ENCODE results near the gene MSGN1.
"Not testable (repeated sequence)": the region's sequence is repeated elsewhere in the genome, so short reads cannot be mapped to it uniquely, and the experiment has no call there.

MSGN1 gene

DNA sequence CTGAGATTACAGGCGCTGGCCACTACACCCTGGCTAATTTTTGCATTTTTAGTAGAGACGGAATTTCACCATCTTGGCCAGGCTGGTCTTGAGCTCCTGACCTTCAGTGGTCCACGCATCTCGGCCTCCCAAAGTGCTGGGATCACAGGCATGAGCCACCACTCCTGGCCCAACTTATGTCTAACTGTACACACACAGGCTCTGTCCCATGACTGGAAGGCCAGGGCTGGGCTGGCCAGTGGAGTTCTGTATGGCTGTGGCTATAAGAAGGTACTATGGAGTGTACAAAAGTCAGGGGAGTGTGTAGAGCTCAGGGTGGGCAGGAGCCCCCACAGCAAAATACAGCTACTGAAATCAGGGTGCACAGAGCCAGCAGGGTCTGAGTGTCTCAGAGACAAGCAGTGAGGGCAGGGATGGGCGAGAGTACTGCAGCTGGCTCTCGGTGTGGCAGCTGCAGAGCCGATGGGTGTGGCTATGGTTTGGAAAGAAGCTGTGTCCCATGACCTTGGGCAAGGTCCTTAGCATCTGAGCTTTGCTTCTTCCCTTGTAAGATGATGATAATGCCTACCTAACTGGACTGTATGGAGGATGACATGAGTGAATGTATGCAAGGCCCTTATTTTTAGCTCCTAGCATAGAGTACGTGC is 10.4 kb upstream of the MSGN1 start:
- DNase-seq: no peak

DNA sequence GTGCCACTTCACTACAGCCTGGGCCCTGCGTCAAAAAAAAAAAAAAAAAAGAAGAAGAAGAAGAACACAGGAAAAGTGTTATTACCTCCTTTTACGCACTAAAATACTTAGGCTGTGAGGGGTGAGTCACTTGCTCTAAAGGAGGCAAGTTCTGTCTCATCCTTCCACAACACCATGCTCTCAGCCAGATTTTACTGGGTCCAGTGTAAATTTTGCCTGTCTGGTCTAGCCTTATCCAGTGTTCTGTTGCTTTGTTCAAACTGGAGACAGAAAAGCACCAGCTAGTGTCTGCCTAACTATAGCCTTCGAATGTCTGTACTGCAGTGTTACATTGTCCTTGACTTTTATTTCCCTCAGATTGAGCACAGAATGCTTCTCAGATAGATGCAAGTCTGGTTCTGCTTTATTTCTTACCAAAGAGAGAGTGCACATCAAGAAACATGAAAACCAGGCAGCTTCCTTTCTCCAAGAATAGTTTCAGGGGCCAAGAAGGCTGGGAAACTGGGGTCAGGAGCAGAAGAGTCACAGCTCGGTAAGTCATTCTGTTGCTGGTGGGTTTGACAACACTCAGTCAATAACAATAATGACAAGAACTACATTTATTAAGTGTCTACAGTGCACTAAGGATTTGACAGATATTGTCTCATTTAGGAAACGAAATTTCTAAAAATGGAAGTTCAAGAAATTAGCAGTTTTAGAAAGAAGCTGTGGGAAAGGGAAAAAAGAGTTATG is 3.1 kb upstream of the MSGN1 start:
- DNase-seq: no peak

DNA sequence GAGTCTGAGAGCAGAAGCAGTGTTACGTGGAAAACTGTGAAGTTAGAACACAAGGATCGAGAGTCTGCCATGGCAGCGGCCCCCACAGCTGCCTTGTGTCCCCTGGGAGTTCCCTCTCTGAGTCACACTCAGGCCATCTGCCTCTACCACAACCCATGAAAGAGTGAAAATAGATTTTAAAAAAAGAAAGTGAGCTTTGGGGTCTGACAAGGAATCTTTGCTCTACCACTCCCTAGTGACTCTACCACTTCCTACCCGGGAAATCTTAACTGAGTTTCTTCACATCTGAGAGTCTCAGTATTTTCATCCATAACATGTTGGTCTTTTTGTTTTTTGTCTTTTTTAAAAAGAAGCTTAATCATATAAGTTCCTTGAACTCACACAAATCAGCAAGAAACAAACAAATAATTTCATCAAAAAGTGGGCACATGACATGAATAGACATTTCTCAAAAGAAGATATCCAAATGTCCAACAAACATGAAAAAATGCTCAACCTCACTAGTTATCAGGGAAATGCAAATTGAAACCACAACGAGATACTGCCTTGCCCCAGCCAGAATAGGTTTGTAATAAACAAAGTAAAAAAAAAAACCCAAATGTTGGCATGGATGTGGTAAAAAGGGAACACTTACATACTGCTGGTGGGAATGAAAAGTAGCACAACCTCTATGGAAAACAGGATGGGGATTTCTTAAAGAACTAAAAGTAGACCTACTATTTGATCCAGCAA is 2.4 kb upstream of the MSGN1 start:
- DNase-seq: no peak

- DNase-seq: no peak
Observed at GRCh38 chr2:17814601-17815000, 1.7 kb upstream of the MSGN1 start.

DNA sequence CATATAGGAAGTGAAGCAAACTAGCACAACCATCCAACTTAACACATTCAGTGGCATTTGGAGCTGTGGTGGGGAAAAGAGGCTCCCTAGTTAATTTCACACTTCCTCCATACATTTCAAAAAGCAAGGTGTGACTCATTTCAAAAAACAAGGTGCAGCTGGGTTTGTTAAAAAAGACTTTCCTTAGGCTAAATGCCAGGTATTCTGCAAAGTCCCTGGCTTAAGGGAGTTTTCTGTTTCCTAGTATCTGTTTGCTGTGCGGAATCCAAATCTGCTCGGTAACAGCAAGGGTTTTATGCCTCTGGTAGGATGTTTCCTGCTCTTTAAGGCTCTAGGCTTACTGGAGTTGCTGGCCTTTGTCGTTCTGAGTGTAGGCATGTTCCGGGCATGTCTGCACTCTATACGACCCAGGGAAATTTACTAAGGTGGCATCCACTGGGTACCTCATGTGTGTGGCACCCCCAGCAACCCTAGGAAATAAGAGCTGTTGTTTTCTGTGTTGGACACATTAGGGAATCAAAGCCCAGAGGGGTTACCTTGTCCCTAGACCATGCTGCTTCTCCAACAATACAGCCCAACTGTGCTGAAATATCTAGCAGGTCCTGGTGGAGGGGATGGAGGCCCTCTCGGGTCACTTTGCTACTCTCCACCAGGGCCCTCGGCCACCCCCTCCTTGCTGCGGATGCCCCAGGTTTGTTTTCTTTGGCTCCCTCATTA is 634 bp upstream of the MSGN1 start:
- no peak for DNase-seq

GRCh38 chr2:17818235-17818815 is 2.1 kb downstream of the MSGN1 start:
- DNase-seq: no peak

- DNase-seq: no peak
Observed at GRCh38 chr2:17821080-17821479, 4.8 kb downstream of the MSGN1 start.

GRCh38 chr2:17821535-17822444 is 5.5 kb downstream of the MSGN1 start:
- no peak for DNase-seq

DNA sequence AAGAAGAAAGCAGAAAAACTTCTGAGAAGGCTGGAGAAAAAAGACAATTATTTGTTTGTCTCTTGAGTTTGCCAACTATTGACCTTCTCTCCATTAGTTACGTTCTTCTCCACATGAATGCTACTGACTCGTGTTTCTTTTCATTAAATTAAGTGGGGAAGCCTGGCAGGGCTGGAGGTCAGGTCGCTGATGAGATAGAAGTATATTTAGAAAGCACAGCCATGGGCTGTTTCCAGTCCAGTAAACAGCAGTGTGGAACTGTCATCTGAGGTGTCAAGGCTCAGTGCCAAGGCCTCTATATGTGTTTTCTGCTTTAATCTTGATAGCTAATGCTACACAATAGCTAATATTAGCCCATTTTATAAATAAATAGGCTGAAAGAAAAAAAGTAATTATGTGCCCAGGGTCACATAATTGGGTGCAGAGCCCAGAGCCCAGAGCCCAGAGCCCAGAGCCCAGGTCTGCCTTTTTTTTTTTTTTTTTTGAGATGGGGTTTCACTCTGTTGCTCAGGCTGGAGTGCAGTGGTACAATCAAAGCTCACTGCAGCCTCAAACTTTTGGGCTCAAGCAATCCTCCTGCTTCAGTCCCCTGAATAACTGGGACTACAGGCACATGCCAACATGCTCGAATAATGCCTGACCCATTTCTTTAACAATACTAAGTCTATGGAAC is 6.3 kb downstream of the MSGN1 start:
- no peak for DNase-seq

DNA sequence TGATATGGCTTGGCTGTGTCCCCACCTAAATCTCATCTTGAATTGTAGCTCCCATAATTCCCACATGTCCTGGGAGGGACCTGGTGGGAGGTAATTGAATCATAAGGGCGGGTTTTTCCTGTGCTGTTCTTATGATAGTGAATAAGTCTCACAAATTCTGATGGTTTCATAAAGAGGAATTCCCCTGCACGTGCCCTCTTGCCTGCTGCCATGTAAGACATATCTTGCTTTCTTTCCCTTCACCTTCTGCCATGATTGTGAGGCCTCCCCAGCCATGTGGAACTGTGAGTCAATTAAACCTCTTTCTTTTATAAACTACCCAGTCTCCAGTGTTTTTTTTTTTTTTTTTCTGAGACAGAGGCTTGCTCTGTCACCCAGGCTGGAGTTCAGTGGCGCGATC is 7.4 kb downstream of the MSGN1 start:
- not testable (repeated sequence) for DNase-seq

DNA sequence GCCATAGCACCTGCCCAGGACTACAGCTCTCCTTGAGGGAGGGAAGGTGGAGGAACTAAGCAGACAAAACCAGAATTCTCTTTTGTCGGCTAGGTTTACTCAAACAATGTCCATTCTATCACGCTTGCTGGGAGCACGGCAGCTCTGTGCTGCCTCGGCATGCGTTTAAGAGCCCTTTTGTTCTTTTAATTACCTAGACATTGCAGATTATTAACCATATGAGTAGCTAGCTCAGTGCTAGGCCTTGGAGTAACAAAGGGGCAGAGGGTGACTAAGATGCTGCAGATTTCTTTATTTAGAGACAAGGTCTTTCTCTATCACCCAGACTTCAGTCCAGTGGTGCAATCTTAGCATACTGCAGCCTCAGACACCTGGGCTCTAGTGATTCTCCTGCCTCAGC is 11.1 kb downstream of the MSGN1 start:
- no peak for DNase-seq

GRCh38 chr2:17827785-17828184 is 11.5 kb downstream of the MSGN1 start:
- no peak for DNase-seq

DNA sequence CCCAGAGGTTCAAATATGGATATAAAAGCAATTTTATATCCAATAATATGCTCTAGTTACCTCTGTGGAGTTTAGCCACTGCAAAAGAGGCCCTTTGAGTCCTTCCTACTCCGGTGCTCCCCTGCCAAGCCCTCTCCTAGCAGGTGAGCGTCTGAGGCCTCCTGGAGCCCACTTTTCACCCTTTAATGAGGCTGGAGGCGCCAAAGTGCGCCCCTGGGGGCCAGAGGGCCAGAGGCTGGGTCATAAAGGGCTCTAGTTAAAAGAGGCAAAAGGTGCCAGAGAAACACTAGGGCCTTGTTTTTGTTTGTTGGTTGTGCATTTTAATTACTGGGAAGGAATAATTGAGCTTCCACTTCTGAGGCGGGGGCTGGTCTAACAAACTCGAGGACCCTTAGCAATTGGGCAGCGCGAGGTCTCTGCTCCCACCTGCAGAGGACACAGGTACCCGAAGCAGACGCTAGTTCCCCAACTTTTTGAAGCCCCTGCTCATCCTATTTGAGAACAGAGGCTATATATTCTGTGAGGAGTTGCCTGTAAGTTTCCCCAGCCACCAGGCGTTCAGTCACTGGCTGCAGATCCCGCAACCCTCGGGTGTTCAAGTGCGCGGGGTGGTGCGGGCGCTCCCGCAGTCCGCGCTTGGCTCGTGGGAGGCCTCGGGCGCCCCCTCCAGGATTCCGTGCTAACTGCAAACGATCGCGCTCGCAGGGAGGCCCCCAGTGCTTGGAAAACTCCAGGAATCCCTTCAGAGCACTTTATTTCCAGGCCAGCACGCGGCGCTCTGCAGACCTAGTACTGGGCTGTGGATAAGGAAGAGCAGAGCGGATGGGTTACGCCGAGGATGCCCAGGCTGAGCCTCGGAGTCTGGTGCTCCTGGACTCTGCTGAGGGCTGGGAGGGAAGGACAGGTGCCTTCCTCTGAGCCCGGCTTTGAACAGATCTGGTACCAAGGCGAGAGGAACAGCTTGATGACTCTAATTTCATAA is 14.1 kb downstream of the MSGN1 start:
- DNase-seq: no peak

DNA sequence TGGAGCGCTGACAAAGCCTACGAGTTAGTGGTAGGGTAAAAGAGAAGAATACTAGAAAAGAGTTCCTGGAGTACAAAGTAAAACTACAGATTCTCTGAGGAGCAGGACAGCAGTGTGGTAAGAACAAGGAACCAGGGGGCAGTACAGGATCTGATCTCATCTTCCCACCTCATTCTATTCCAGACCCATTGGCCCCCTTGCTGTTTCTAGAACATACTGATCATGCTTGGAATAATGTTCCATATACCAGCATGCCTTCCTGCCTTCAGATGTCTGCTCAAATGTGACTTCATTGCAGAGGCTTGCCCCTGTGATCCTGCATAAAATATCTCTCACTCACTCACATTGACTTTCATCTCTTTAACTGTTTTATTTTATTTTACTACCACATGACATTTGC is 19.3 kb downstream of the MSGN1 start:
- DNase-seq: no peak

DNA sequence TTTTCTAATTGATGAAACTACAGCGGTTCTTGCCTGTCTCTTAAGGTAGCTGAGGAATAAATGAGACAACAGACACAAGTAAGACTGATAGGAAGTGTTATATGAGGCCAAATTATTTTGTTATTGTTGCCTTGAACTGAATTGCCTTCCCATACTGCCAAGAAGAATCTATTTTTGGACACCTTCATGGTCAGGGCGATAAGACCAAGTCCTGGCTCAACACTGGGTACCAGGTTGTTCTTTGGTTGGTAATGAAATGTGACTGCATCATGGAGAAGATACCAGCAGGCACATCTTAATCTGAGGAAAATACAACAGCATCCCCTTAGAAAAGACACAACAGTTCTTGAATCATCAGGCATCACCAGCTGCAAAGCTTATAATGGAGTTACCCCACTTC is 23.7 kb downstream of the MSGN1 start:
- no peak for DNase-seq

DNA sequence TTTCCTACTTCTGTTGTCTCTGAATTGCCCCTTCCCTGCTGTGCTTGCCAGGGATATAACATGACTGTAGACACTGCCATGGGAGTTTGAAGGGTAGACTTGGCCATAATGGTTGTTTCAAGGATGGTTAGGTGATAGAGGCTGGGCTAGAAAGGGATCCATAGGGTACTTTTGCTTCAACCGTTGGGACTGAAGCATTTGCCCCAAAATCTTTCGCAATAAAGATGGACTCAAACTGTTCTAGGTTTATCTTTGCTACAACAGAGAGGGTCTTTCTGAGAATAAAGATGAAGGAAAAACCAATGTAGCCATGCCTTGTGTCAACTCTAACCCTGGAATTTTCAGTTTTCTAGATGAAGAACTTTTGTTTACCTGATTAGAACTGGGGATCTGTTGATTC is 27.2 kb downstream of the MSGN1 start:
- no peak for DNase-seq

DNA sequence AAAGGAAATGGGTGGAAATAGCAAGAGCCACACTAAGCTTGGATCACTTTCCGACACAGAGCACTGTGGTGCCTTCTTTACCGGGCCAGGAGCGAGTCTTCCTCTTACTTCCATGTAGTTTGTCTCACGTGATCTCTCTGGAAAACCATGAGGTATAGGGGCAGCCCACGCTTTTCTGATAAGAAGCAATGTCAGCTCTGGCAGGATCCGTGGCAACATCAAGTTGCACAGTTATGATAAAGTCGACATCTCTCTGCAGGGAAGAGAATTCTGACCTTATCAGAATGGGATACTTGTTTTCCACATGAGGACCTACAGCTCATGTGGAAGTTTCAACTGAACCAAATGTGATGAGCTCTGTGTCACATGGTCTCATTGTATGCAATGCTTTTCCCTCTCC is 29.5 kb downstream of the MSGN1 start:
- DNase-seq: no peak

DNA sequence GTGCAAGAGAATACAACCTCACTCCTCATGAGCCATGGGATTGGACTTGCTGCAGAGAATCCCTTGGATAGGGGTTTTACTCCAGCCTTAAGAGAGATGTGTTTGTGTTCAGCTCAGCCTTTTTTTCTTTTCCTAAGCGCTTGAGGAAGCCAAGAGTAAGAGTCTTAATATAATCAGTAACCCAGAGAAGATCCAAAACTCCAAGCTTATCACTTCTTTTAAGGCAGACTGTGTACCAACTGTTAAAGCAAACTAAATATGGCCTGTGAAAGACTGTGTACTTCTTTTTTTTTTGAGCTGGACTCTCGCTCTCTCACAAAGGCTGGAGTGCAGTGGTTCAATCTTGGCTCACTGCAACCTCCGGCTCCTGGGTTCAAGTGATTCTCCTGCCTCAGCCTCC is 30.4 kb downstream of the MSGN1 start:
- DNase-seq: no peak

- no peak for DNase-seq
Observed at GRCh38 chr2:17847236-17847635, 31.0 kb downstream of the MSGN1 start.

DNA sequence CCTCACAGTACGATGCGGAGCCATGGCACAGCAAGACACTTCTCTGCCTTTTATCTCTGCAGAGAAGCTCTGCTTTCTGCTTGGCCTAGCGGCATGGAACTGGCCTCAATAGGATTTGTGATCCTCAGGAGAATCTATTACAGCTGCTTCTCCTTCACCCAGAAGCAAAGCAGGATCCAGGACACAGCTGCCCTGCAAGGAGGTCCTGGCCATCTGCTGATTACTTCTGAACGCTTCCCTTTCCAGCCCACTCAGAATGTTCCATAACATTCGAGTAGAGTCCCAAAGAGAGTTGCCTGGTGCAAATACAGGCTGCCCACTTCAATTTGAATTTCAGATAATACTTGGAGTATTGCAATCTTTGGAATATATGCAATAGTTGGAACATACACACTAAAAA is 33.0 kb downstream of the MSGN1 start:
- DNase-seq: no peak
